Spleen (tissue), 11 donors: ENCODE data around the gene SYT13. TPM values are rescaled to one million over a fixed set of nuclear protein-coding genes. Genes with fewer than 3 reads are reported as not detected.

Experiments used
- DNase-seq: peaks from one replicate; pipeline ENCODE4 v3.0.0-alpha.2; 2020
- H3K27ac ChIP-seq, 8 donors: fragments of 200-600 bp; sonication (generic) in 7 of 8; 1 replicate in 4 of 8; 2 replicates in 4 of 8; pipeline versions ENCODE4 v1.5.0 to v1.8.0; 2016 to 2021; ENCODE audit warnings: inconsistent platforms in 4 of 8, mild to moderate bottlenecking in 4 of 8, moderate library complexity in 1 of 8
- H3K27me3 ChIP-seq, 7 donors: fragments of 200-600 bp; sonication (generic) in 6 of 7; replicated peaks in 1 of 7; 1 replicate in 4 of 7; 2 replicates in 3 of 7; pipeline versions ENCODE4 v1.5.0 to v1.8.0; 2016 to 2021; ENCODE audit warnings: inconsistent platforms in 3 of 7, mild to moderate bottlenecking in 1 of 7
- H3K36me3 ChIP-seq, 6 donors: fragments of 200-600 bp; sonication (generic) in 5 of 6; 1 replicate in 4 of 6; 2 replicates in 2 of 6; pipeline versions ENCODE4 v1.5.0 to v1.8.0; 2016 to 2021; ENCODE audit warnings: inconsistent platforms in 2 of 6
- H3K4me1 ChIP-seq, 6 donors: fragments of 200-600 bp; sonication (generic) in 5 of 6; 1 replicate in 3 of 6; 2 replicates in 3 of 6; pipeline versions ENCODE4 v1.5.0 to v1.8.0; 2016 to 2021; ENCODE audit warnings: inconsistent platforms in 3 of 6
- H3K4me3 ChIP-seq, 8 donors: fragments of 200-600 bp; sonication (generic) in 7 of 8; 1 replicate in 4 of 8; 2 replicates in 4 of 8; pipeline versions ENCODE4 v1.5.0 to v1.8.0; 2016 to 2021; ENCODE audit warnings: inconsistent platforms in 4 of 8, mild to moderate bottlenecking in 4 of 8, moderate library complexity in 2 of 8
- H3K9me3 ChIP-seq, 8 donors: fragments of 200-600 bp; sonication (generic) in 7 of 8; 1 replicate in 4 of 8; 2 replicates in 4 of 8; pipeline versions ENCODE4 v1.5.0 to v1.8.0; 2016 to 2021; ENCODE audit warnings: inconsistent platforms in 4 of 8
- POLR2A ChIP-seq, 3 donors: fragments of 450-650 bp; IDR thresholded peaks; one replicate each; pipeline ENCODE4 v1.5.1; 2017; ENCODE audit warnings: antibody characterized with exemption in 3 of 3, mild to moderate bottlenecking in 1 of 3
- POLR2AphosphoS5 ChIP-seq, 3 donors: sonication (generic); formaldehyde crosslinking; IDR thresholded peaks; one replicate each; pipeline ENCODE4 v1.5.1; 2017; ENCODE audit warnings: antibody characterized with exemption in 3 of 3
- WGBS, 5 donors: extraction: QIAGEN DNeasy Blood & Tissue Kit in 3 of 5; methylation state at CpG; one replicate each; pipeline versions ENCODE4 v1.1.5 to v1.1.7; 2013 to 2018; 5-methylcytosine and 5-hydroxymethylcytosine counted together
- intact Hi-C: fragments of 100-400 bp; cut with DNase I; formaldehyde crosslinking; loops from one replicate; pipeline ENCODE4 v1.15.0; 2023; ENCODE audit warnings: low total_unique reads
- polyA plus RNA-seq, 3 donors: library from polyadenylated mRNA; stranded (reverse); fragments of 200-250 nt; gene quantifications; one replicate each; pipeline ENCODE4 v1.2.1, GENCODE V29; 2013
- total RNA-seq, 7 donors: library from RNA; depleted of rRNA in 3 of 7; stranded (reverse); fragments of >200 nt in 3 of 7; fragmentation: NEBNext Ultra II Directional in 4 of 7; extraction: Animal tissue kit (Norgen Biotek cat#: 25700) in 4 of 7; gene quantifications; one replicate each; pipeline versions ENCODE4 v1.1.0 to v1.2.1, GENCODE V29; 2016 to 2021
- TF ChIP-seq, protein P1 (sequence below), 11 experiments: fragments of 200-600 bp in 7 of 11; fragments of 450-650 bp in 4 of 11; sonication (generic) in 4 of 11; IDR thresholded peaks in 8 of 11; conservative IDR thresholded peaks in 3 of 11; 1 replicate in 7 of 11; 2 replicates in 4 of 11; pipeline versions ENCODE4 v1.4.0 to v1.8.0; 2016 to 2021; ENCODE audit warnings: antibody characterized with exemption in 11 of 11, inconsistent platforms in 4 of 11, mild to moderate bottlenecking in 1 of 11
- donor health status: healthy with polysubstance abuse.
- donor health status: DM: no; HTN: no; CAD: no; lungs with moderate emphysema.
- donor health status: DM: no; HTN: no; CAD: no.
- donor health status: Bipolar disorder and iron deficiency.
- donor health status: healthy.
- donor health status: DM: no; HTN: no; CAD: no.
- donor health status: DM: yes; HTN: yes; CAD: no.

SYT13 gene
- total and polyA plus RNA-seq, 10 donors: 0.02 to 0.64 (median 0.10) TPM; not detected in 2

DNA sequence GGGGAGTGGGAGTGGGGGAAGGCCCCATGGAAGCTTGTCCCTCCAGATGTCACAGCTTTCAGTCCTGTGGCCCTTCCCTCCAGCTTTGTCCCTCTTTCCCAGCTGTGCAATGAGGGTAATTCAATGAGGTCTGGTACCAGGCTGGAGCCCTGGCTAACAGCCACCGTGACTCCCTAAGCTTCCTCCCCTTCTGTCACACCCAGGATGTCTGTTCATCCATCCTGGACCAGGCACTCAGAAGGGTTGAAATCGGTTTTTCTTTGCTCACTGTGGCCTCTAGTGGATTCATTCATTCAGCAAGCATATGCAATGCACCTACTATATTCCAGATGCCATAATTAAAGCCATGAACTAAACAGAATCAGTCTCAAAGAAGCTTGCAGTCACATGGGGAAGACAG lies 38.7 kb downstream of the SYT13 start:
- DNase-seq: no peak
- H3K36me3 ChIP-seq: no peaks in the 10 kb centered on the region
- TF ChIP-seq, protein P1, sequence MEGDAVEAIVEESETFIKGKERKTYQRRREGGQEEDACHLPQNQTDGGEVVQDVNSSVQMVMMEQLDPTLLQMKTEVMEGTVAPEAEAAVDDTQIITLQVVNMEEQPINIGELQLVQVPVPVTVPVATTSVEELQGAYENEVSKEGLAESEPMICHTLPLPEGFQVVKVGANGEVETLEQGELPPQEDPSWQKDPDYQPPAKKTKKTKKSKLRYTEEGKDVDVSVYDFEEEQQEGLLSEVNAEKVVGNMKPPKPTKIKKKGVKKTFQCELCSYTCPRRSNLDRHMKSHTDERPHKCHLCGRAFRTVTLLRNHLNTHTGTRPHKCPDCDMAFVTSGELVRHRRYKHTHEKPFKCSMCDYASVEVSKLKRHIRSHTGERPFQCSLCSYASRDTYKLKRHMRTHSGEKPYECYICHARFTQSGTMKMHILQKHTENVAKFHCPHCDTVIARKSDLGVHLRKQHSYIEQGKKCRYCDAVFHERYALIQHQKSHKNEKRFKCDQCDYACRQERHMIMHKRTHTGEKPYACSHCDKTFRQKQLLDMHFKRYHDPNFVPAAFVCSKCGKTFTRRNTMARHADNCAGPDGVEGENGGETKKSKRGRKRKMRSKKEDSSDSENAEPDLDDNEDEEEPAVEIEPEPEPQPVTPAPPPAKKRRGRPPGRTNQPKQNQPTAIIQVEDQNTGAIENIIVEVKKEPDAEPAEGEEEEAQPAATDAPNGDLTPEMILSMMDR (IDR thresholded peaks at IDR 0.05 in 8 of 11, conservative IDR thresholded peaks at IDR 0.05 in 3 of 11): no peak
- TF ChIP-seq POLR2A (IDR thresholded peaks at IDR 0.05) (no peak), POLR2AphosphoS5 (IDR thresholded peaks at IDR 0.05) (no peak)

DNA sequence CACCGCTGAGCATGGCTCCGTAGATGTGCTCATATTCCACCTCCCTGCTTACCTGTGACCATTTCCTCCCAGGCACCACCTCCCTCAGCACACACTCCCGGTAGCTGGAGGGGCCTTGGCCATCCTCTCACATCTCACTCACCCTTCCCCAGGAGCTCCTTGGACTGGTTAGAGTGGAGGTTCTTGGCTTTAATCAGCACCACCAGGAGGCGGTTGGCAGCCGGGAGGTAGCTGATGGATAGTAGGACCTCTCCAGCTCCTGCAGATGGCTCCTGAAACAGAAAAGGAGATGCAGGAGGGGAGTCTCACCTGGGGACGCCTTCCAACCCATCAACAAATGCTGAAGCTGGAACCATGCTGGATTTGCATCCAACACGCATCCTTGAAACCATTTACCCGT lies 39.9 kb downstream of the SYT13 start:
- TF ChIP-seq POLR2A (IDR thresholded peaks at IDR 0.05): no peak
- TF ChIP-seq, protein P1 (IDR thresholded peaks at IDR 0.05 in 8 of 11, conservative IDR thresholded peaks at IDR 0.05 in 3 of 11): no peak
- TF ChIP-seq POLR2AphosphoS5 (IDR thresholded peaks at IDR 0.05): no peak
- Histone ChIP-seq H3K27me3 (peaks cover 0 to 3% (median 0%) of the 10 kb centered on the region in 7 donors), H3K4me1 (no peaks in the 10 kb centered on the region), H3K4me3 (no peak overlapping the region), H3K36me3 (no peaks in the 10 kb centered on the region), H3K9me3 (no peaks in the 10 kb centered on the region), H3K27ac (no peak overlapping the region)
- WGBS, 5 donors: 89 to 93% (median 91%) methylated on average over 8 of the region's 8 CpGs
- peak; percentile 38 for DNase-seq
- intact Hi-C loops: no loop called here

More for the DNA sequence above, 38.7 kb downstream of the SYT13 start:
- Histone ChIP-seq H3K27me3 (peaks cover 0 to 10% (median 0%) of the 10 kb centered on the region in 7 donors), H3K27ac (no peak overlapping the region), H3K4me3 (no peak overlapping the region), H3K9me3 (no peaks in the 10 kb centered on the region), H3K4me1 (peaks cover 0 to 3% (median 0%) of the 10 kb centered on the region in 6 donors)
- 44 to 62% (median 58%) methylated on average over 2 of the region's 2 CpGs for WGBS, 5 donors
- intact Hi-C loops: no loop called here

DNA sequence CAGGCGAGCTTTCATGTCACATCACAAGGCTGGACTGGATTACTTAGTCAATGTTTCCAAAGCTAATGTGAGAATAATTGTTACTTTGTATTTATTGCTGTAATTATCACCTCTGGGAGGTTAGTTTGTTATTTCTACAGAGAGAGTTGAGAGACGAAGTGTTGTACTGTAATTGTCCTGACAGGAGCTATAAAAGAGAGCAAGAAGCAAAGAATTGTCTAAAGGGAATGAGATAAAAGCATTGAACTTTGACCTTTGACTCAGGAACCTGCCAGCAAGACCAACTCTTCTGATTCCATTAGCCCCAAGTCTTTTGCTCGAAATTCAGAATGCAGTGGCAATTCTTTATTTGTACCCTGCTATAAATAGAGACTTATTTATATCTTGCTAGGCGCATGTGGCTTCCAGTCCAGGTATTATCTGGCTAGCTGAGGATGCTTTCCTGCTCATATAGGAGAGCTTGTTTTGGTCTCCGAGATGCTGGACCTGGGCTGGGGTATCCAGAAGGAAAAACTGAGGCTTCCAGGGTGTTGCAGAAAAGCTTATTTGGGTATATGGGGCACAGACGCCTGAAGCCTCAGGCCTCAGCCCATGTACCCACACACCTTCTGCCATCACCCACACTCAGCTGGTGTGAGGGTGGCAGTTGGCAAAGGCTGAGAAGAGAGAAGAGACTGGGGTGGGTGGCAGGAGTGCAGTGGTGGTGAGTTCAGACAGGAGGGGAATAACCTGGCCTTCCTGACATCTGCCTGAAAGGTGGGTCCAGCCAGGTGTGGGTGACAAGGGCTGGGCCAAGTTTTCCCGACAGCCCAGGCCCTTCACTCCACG lies 40.7 kb downstream of the SYT13 start:
- no peaks in the 10 kb centered on the region for H3K9me3 ChIP-seq
- no peaks in the 10 kb centered on the region for H3K4me1 ChIP-seq
- no peak overlapping the region for H3K4me3 ChIP-seq
- 83 to 87% (median 84%) methylated on average over 8 of the region's 8 CpGs for WGBS, 5 donors
- intact Hi-C loops: no loop called here
- TF ChIP-seq POLR2A (IDR thresholded peaks at IDR 0.05) (no peak), POLR2AphosphoS5 (IDR thresholded peaks at IDR 0.05) (no peak)
- TF ChIP-seq, protein P1 (IDR thresholded peaks at IDR 0.05 in 8 of 11, conservative IDR thresholded peaks at IDR 0.05 in 3 of 11): no peak
- peak; percentile 38 for DNase-seq
- H3K27ac ChIP-seq: no peak overlapping the region
- peaks cover 0 to 3% (median 0%) of the 10 kb centered on the region in 7 donors for H3K27me3 ChIP-seq
- no peaks in the 10 kb centered on the region for H3K36me3 ChIP-seq

DNA sequence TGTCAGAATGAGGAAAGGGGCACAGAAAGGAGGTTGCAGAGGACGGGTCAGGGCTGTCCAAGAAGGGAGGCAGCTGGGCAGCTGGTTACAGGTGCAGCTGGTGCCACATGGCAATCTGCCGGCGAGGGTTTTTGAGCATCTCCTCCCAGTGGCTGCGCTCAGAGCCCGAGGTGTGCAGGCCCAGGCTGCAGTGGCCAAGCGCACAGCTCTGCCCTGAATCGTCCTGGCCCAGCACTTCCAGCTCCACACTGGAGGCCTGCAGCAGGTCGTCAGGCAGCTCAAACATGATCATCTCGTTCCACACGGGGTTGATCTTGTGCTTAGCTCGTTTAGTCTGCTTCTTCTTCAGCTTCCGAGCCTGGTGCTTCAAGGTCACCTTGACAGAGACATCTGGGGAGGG lies 42.2 kb downstream of the SYT13 start:
- Histone ChIP-seq H3K4me1 (no peaks in the 10 kb centered on the region), H3K36me3 (no peaks in the 10 kb centered on the region), H3K27ac (no peak overlapping the region), H3K9me3 (peaks cover 0 to 10% (median 6%) of the 10 kb centered on the region in 8 donors), H3K4me3 (no peak overlapping the region), H3K27me3 (no peaks in the 10 kb centered on the region)
- TF ChIP-seq, protein P1 (IDR thresholded peaks at IDR 0.05 in 8 of 11, conservative IDR thresholded peaks at IDR 0.05 in 3 of 11): no peak
- TF ChIP-seq POLR2A (IDR thresholded peaks at IDR 0.05): no peak
- TF ChIP-seq POLR2AphosphoS5 (IDR thresholded peaks at IDR 0.05): no peak
- no peak for DNase-seq
- WGBS, 5 donors: 78 to 93% (median 86%) methylated on average over 6 to 12 of the region's 12 CpGs
- intact Hi-C loops: no loop called here
